Eye (tissue), 1 donor: Measurements from ENCODE around the gene GAREM1.
"Not testable (repeated sequence)": the region's sequence is repeated elsewhere in the genome, so short reads cannot be mapped to it uniquely, and the experiment has no call there.

Source experiments
- DNase-seq: peaks from one replicate; pipeline ENCODE4 v3.0.0-alpha.2; 2015

GAREM1 gene

DNA sequence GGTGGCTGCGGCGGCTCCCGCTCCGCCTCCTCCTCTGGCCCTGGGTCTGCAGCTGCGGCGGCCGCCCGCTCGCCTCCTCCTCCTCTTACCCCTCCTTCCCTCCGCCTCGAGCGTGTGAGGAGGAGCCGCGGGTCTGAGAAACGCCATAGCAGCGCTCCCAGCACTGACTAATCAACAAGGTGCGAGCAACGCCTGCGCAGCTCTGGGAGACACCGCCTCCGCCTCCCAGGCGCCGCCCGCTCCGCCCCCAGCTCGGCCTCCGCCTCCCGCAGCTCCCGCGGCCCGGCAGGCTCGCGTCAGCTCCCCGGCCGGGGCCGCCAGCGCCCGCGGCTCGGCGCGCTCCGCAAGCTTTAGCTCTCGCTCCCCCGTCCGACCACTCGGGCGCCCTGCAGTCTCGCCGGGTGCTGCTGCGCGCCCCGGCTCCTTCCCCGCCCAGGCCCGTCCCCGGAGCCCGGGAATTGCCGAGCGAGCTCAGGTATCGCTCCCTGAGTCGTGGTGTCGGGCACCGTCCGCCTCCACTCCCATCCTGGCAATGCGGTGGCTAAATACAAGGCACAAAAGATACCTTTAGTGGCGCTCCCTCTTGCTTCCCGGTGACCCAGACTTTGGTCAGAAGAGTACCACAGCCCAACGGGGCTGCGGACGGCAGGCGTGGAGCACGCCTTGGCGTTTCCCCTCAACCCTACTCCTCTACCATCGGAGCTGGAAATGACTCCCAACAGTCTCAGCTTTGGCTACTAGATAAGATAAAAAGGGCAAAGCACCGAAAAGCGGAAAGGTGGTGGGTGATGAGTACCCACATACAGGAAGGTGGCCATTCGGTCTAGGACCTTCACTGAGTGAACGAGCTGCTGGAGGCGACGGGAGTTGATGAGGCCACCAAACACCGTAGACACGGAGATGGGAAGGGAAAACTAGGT is at the start of gene GAREM1:
TSS of gene GAREM1 (minus strand) at position 169 of the 920 bp plus-strand sequence. CDS start 454 bp downstream, outside the sequence.
- DNase-seq, result peak; percentile 98

DNA sequence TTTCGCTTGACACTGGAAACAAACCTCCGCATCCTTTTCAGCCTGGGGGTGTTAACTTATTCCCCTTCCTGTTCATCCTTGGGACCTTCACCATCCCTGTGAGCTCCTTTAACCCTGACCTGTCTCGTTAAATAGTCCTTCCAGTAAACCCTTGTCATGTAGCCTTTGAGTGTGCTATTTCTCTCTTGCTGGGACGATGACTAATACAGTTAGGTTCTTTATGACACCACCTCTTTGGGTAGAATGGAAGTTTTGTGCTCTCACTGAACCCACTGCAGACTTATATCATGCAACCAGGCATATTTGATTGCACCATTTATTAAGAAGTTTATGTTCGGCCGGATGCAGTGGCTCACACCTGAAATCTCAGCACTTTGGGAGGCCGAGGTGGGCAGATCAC is 40.5 kb upstream of the GAREM1 start:
- DNase-seq, result no peak

DNA sequence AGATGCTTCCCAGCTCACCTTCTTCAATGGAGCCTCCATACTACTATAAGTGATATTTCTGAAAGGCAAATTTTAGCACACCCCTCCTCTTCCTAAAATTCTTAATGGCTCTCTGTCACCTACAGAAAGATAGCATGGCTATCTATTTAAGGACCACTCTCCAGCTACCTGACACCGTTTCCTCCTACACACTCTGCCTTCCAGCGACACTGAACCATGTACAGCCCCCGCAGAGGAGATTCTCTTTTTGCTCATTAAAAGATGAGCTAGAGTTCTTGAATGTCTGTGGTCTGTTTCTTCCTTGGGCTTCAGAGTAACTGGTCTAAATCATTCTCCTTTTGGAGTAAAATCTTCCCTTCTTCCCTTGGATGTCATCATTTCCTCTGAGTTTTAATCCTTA is 38.4 kb upstream of the GAREM1 start:
- no peak for DNase-seq

DNA sequence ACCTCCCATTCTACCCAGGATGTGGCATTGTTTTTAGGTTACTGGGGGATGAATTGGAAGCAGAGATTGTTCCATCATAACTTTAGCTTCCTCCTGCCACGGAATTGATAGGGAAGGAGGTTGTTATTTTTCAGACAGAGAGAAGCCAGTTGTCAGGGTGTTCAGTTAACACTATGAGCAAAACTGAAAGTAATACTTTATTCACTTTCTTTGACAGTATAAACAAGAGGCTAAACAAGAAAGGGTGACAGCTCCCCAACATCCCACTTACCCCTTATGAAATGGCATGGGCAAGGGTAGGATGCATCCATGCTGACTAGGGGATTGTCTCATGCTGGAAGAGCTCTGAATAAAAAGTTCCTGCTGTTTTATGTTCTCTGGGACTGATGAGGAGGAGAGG is 36.4 kb upstream of the GAREM1 start:
- no peak for DNase-seq

- DNase-seq, result no peak
Measured at GRCh38 chr18:32502014-32502413, 31.3 kb upstream of the GAREM1 start.

DNA sequence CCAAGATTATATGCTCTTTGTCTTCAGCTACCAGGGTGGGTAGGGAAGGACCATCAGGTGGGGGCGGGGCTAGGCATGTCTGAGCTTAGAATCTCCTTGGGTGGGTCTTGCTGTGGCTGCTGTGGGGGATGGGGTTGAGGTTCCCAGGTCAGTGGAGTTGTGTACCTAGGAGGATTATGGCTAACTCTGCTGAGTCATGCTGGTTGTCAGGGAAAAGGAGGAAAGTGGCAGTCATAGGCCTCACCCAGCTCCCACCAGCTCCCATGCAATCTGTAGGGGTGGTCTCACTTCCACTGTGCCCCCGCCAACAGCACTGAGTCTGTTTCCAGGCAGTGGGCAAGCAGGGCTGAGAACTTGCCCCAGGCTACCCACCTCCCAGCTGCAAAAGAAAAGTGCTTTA is 30.6 kb upstream of the GAREM1 start:
- not testable (repeated sequence) for DNase-seq

DNA sequence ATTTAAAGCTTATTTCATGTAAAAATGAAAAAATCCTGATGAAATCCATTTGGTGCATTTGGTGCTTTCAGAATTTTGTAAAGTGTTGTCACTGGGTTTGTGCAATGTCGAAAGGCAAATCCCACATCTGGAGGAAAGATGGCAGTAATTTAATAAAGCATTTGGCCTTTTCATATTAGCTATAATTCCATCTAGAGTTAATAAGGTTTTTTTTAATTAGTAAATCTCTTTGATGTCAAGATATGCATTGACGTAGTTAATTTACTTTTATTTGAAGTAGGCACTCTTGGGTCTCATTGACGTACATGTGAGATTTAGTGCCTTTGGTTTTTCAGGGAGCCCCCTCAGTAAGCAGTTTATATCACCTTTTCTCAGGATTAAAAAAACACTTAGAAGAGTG is 12.3 kb upstream of the GAREM1 start:
- DNase-seq, result no peak

DNA sequence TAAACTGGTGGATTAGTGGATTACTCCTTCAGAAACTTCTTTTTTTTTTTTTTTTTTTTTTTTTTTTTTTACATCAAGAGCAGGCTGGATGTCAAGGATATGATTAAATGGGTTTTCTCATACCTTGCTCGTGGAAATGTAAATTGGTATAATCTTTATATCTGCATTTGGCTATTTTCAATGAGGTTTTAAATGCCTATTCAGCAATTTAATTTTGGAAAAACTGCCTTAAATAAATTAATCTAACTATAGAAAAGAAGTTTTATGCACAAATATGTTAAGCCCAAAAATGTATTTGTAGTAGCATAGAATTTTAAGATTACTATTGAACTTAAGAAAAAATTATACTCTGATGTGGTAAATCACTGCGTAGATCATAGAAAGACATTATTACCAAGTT is 11.4 kb upstream of the GAREM1 start:
- no peak for DNase-seq

GRCh38 chr18:32480581-32480980 is 9.9 kb upstream of the GAREM1 start:
- DNase-seq, result no peak

DNA sequence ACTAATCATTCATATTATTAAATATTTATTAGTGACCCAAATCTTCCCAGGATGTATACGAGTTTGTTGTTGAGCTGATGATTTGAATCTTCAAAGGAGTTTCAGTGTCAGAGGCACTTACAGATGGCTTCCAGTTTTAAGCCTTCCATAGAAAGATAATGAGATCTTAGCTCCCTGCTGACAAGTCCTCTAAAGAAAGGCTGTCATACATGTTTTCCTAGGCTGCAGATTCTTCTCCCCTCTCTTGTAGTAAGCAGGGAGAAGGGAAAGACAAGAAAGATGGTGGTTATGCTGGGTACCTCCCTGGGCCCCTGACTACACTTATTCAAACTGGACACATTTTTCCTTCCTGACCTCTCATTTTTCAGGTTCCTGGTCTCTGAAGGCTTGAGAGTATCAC is 8.1 kb upstream of the GAREM1 start:
- no peak for DNase-seq

- DNase-seq, result no peak
Measured at GRCh38 chr18:32478317-32478716, 7.6 kb upstream of the GAREM1 start.

DNA sequence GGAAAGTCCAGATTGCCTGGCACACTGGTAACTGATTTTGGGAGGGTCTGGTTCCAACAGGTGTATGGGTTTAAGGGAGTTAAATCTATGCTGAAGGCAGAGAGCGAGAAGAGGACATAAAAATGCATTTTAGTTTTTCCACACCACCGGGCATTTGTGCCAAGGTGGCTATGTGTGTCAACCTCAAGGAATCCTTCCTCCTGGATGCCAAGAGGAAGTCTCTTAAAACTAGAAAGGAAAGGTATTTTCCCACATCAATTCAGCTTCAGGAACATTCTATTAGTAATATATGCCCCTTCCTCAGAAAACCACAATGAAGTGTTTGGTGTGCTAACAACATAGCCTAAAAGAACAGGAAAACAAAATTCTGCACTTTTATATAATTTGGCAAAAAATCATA is 5.4 kb upstream of the GAREM1 start:
- no peak for DNase-seq

GRCh38 chr18:32475069-32475468 is 4.4 kb upstream of the GAREM1 start:
- not testable (repeated sequence) for DNase-seq

GRCh38 chr18:32473325-32473724 is 2.6 kb upstream of the GAREM1 start:
- no peak for DNase-seq

DNA sequence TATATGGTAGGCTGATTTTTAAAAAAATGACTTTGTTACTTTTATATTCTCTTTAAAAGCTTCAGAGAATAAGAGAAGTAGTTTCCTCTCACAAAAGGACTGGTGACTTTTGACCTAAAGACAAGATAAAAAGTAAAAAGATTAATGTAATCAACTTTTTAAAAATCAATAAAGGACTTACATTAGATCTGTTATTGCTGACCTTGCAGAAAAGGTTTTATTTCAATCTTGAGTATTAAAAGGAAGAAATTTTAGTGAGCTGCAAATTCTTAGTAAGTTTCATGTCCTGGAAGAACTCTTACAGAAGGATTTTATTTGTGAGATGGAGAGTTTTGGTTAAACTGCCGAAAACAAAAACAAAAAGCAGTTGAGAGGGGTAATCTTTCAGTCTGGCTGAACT is 2.2 kb upstream of the GAREM1 start:
- DNase-seq, result no peak

GRCh38 chr18:32470460-32470713 is 295 bp downstream of the GAREM1 start:
- no peak for DNase-seq

- peak; percentile 84 for DNase-seq
Measured at GRCh38 chr18:32469691-32470459, 807 bp downstream of the GAREM1 start.

DNA sequence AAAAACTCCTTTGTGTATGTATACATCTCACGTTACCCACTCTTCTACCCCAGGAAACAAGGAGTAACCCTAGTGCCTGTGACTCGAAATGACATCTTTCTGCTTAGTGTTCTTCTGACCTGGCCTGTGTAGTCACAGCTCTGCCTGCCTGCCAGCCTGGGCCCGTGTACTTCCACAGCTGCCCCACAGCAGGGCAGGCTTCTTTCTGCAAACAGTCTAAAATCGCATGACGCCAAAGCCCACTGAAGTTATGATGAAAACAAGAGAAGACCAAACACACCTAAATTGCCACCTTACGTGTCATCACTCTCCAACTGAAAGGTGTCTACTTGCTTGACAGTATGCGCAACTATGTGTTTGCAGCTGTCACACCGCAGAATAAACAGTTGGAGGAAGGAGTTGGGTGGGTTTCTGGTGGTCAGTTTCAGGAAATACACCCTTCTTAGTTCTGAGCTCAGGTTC is 1.5 kb downstream of the GAREM1 start:
- peak; percentile 71 for DNase-seq

DNA sequence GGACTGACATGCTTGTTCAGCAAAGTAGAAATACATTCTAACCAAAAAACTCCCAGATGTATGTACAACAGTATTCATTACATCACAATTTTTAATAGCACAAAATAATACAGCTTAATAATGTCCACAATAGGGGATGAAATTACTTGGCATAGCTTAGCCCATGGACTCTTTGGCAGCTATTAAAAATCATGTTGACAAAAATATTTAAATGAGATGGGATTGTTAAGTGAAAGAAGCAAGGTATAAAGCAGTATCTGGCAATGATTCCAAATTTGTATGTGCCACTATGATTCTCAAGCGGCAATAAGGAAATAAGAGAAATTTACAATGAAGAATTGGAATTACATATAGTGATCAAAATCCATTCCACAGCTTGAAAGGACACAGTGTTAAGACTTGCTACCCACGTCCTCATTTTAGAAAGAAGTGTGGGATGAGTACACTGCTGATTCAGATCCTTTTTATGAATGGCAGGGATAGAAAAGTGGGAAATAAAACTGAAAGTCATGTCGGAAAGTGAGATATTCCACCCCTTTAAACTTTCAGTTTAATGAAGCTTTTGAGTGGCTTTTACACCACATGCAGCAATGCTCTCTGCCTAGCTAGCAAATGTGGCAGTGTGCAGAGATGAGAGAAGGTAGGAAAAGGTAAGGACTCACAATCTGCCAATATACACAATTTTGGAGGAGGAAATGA is 2.4 kb downstream of the GAREM1 start:
- no peak for DNase-seq

- no peak for DNase-seq
Measured at GRCh38 chr18:32461709-32462272, 8.9 kb downstream of the GAREM1 start.

DNA sequence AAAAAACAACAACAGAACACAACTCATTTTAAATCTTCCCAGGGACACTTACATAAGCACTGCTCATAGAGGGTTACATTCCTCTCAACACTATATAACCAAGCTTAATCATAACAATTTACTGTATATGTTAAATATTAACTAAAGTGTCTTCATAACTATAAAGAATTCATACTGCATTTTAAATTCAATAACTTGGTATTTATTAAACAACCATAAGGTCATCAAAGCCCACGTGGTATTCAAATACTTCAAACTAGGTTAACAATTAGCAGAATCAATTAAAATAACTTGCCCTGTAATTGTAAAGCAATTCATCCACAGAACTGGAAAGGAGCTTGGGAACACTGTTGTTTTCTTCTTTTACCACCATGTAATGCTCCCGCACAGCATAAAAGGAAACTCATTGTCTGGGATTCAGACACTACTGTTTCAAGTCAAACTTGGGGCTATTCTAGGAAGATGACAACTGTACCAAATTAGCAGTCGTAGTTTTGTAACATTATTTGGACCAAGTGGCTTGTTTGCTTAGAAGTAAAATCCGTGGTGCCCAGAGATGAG is 10.4 kb downstream of the GAREM1 start:
- no peak for DNase-seq

- DNase-seq, result no peak
Measured at GRCh38 chr18:32459361-32460101, 11.2 kb downstream of the GAREM1 start.
